HepG2 (cell line): ENCODE data around the gene F7. TPM values are rescaled to one million over a fixed set of nuclear protein-coding genes. Genes with fewer than 3 reads are reported as not detected.
A peak's percentile ranks its signal among the peaks of the same experiment; 100 is the strongest.

ENCODE experiments used
- CEBPZ ChIP-seq: IDR thresholded peaks from 2 replicates; pipeline ENCODE4 v1.6.1; 2012; ENCODE audit warnings: low read length, improper control_type of control experiment
- EP300 ChIP-seq, 3 experiments: sonication (generic) in 1 of 3; formaldehyde crosslinking in 1 of 3; IDR thresholded peaks; 2 replicates each; pipeline versions ENCODE4 v1.5.1 to v1.6.1; 2011 to 2020; ENCODE audit warnings: low read depth in 2 of 3, low read length in 2 of 3, borderline replicate concordance in 1 of 3, improper control_type of control experiment in 1 of 3, mild to moderate bottlenecking in 1 of 3, missing genetic modification reagents in 1 of 3, moderate library complexity in 1 of 3
- GMEB2 ChIP-seq: IDR thresholded peaks from 2 replicates; pipeline ENCODE4 v1.6.1; 2016; ENCODE audit warnings: missing biosample characterization, missing genetic modification reagents, low read depth
- JDP2 ChIP-seq: sonication (generic); formaldehyde crosslinking; IDR thresholded peaks from 2 replicates; pipeline ENCODE4 v1.8.1; 2022; ENCODE audit warnings: missing genetic modification reagents, borderline replicate concordance
- LRRFIP1 ChIP-seq: sonication (generic); formaldehyde crosslinking; conservative IDR thresholded peaks from 2 replicates; pipeline ENCODE4 v1.4.0; 2020; ENCODE audit warnings: missing genetic modification reagents
- REPIN1 ChIP-seq: sonication (generic); formaldehyde crosslinking; IDR thresholded peaks from 2 replicates; pipeline ENCODE4 v1.8.0; 2022; ENCODE audit warnings: missing genetic modification reagents, low read depth, mild to moderate bottlenecking, borderline replicate concordance
- SAFB2 ChIP-seq: sonication (generic); formaldehyde crosslinking; IDR thresholded peaks from 2 replicates; pipeline ENCODE4 v1.5.1; 2020; ENCODE audit warnings: missing genetic modification reagents, low read depth, mild to moderate bottlenecking, borderline replicate concordance
- SIN3A ChIP-seq: IDR thresholded peaks from 2 replicates; pipeline ENCODE4 v1.6.1; 2011; ENCODE audit warnings: low read depth, mild to moderate bottlenecking, control low read depth, low read length, borderline replicate concordance
- TBX2 ChIP-seq: sonication (generic); formaldehyde crosslinking; IDR thresholded peaks from 2 replicates; pipeline ENCODE4 v1.5.0; 2020; ENCODE audit warnings: missing genetic modification reagents, mild to moderate bottlenecking, borderline replicate concordance
- TRIM22 ChIP-seq: fragments of 450-650 bp; IDR thresholded peaks from 2 replicates; pipeline ENCODE4 v1.6.1; 2017
- ZNF143 ChIP-seq: sonication (generic); formaldehyde crosslinking; IDR thresholded peaks from 2 replicates; pipeline ENCODE4 v1.4.0; 2020; ENCODE audit warnings: missing genetic modification reagents
- ZNF30 ChIP-seq: sonication (generic); formaldehyde crosslinking; IDR thresholded peaks from 2 replicates; pipeline ENCODE4 v1.5.0; 2020; ENCODE audit warnings: mild to moderate bottlenecking, missing genetic modification reagents
- polyA plus RNA-seq, 8 experiments: library from polyadenylated mRNA; depleted of rRNA in 3 of 8; stranded (reverse) in 7 of 8; unstranded in 1 of 8; fragments of >200 nt; fragmentation: Illumina TruSeq in 4 of 8; extraction: Trizol in 4 of 8; gene quantifications; 2 replicates each; pipeline versions ENCODE4 v1.2.1 to v1.2.3, GENCODE V29; 2011 to 2016; ENCODE audit warnings: low read depth in 4 of 8, missing spikeins in 1 of 8, mixed read lengths in 1 of 8; ENCODE audit not compliant: insufficient read depth in 1 of 8
- total RNA-seq, 5 experiments: library from RNA; depleted of rRNA; stranded (reverse); fragments of >200 nt; fragmentation: Illumina TruSeq; extraction: Trizol; gene quantifications; 2 replicates each; pipeline ENCODE4 v1.2.3, GENCODE V29; 2016; ENCODE audit warnings: low read depth in 1 of 5
- TF ChIP-seq, protein P1 (sequence below): sonication (generic); formaldehyde crosslinking; IDR thresholded peaks from 2 replicates; pipeline ENCODE4 v1.4.0; 2020; ENCODE audit warnings: missing genetic modification reagents, borderline replicate concordance

F7 gene
- total and polyA plus RNA-seq, 2 of the 13 experiments (the other 11 are each of a cell fraction or from before 2014, with no cell fraction given): 12.6 to 26.5 TPM

GRCh38 chr13:113122550-113123225, 17.1 kb downstream of the F7 start, which contains the start of gene F10 (continued):
- no peak for TF ChIP-seq LRRFIP1
- TF ChIP-seq CEBPZ: no peak
- no peak for TF ChIP-seq JDP2
- peak; percentile 72 for TF ChIP-seq TBX2
- TF ChIP-seq, protein P1, sequence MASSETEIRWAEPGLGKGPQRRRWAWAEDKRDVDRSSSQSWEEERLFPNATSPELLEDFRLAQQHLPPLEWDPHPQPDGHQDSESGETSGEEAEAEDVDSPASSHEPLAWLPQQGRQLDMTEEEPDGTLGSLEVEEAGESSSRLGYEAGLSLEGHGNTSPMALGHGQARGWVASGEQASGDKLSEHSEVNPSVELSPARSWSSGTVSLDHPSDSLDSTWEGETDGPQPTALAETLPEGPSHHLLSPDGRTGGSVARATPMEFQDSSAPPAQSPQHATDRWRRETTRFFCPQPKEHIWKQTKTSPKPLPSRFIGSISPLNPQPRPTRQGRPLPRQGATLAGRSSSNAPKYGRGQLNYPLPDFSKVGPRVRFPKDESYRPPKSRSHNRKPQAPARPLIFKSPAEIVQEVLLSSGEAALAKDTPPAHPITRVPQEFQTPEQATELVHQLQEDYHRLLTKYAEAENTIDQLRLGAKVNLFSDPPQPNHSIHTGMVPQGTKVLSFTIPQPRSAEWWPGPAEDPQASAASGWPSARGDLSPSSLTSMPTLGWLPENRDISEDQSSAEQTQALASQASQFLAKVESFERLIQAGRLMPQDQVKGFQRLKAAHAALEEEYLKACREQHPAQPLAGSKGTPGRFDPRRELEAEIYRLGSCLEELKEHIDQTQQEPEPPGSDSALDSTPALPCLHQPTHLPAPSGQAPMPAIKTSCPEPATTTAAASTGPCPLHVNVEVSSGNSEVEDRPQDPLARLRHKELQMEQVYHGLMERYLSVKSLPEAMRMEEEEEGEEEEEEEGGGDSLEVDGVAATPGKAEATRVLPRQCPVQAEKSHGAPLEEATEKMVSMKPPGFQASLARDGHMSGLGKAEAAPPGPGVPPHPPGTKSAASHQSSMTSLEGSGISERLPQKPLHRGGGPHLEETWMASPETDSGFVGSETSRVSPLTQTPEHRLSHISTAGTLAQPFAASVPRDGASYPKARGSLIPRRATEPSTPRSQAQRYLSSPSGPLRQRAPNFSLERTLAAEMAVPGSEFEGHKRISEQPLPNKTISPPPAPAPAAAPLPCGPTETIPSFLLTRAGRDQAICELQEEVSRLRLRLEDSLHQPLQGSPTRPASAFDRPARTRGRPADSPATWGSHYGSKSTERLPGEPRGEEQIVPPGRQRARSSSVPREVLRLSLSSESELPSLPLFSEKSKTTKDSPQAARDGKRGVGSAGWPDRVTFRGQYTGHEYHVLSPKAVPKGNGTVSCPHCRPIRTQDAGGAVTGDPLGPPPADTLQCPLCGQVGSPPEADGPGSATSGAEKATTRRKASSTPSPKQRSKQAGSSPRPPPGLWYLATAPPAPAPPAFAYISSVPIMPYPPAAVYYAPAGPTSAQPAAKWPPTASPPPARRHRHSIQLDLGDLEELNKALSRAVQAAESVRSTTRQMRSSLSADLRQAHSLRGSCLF: no peak
- TF ChIP-seq TRIM22: no peak
- peak; percentile 95 for TF ChIP-seq REPIN1 (CRISPR knock-in tag)
- TF ChIP-seq EP300 (IDR thresholded peaks at IDR 0.05; ENCODE audit: low read depth in 2 of 2, low read length in 2 of 2): peak in 1 of 2 experiments; percentile 47; a peak in 2 of 4 replicates
- TF ChIP-seq EP300 (CRISPR knock-in tag; IDR thresholded peaks at IDR 0.05; ENCODE audit: borderline replicate concordance): no peak; the same call in 1 of the 2 replicates
- TF ChIP-seq GMEB2 (CRISPR knock-in tag): no peak
- TF ChIP-seq ZNF30 (CRISPR knock-in tag): no peak
- peak; percentile 80; the same call in 1 of the 2 replicates for TF ChIP-seq SIN3A
- peak; percentile 48; the same call in 1 of the 2 replicates for TF ChIP-seq ZNF143 (CRISPR knock-in tag)
- peak; percentile 95; the same call in 1 of the 2 replicates for TF ChIP-seq SAFB2 (CRISPR knock-in tag)
